HepG2 (cell line): ENCODE data around the gene OR52I1. TPM values are rescaled to one million over a fixed set of nuclear protein-coding genes. Genes with fewer than 3 reads are reported as not detected.

ENCODE experiments used
- PRMT3 ChIP-seq: sonication (generic); formaldehyde crosslinking; IDR thresholded peaks from 2 replicates; pipeline ENCODE4 v1.8.1; 2022; ENCODE audit warnings: low read depth, mild to moderate bottlenecking, moderate library complexity, missing genetic modification reagents, borderline replicate concordance
- polyA plus RNA-seq, 8 experiments: library from polyadenylated mRNA; depleted of rRNA in 3 of 8; stranded (reverse) in 7 of 8; unstranded in 1 of 8; fragments of >200 nt; fragmentation: Illumina TruSeq in 4 of 8; extraction: Trizol in 4 of 8; gene quantifications; 2 replicates each; pipeline versions ENCODE4 v1.2.1 to v1.2.3, GENCODE V29; 2011 to 2016; ENCODE audit warnings: low read depth in 4 of 8, missing spikeins in 1 of 8, mixed read lengths in 1 of 8; ENCODE audit not compliant: insufficient read depth in 1 of 8
- total RNA-seq, 5 experiments: library from RNA; depleted of rRNA; stranded (reverse); fragments of >200 nt; fragmentation: Illumina TruSeq; extraction: Trizol; gene quantifications; 2 replicates each; pipeline ENCODE4 v1.2.3, GENCODE V29; 2016; ENCODE audit warnings: low read depth in 1 of 5
- TF ChIP-seq, protein P1 (sequence below), 2 experiments: fragments of 450-650 bp in 1 of 2; sonication (generic) in 1 of 2; formaldehyde crosslinking; IDR thresholded peaks; 2 replicates each; pipeline versions ENCODE4 v1.5.0 to v1.8.0; 2020 to 2022; ENCODE audit warnings: mild to moderate bottlenecking in 1 of 2, missing genetic modification reagents in 1 of 2
- TF ChIP-seq, protein P2 (sequence below): sonication (generic); formaldehyde crosslinking; IDR thresholded peaks from 2 replicates; pipeline ENCODE4 v1.4.0; 2020; ENCODE audit warnings: mild to moderate bottlenecking, missing genetic modification reagents

The OR52I1 gene
- total and polyA plus RNA-seq, 2 of the 13 experiments (the other 11 are each of a cell fraction or from before 2014, with no cell fraction given) = not detected

DNA sequence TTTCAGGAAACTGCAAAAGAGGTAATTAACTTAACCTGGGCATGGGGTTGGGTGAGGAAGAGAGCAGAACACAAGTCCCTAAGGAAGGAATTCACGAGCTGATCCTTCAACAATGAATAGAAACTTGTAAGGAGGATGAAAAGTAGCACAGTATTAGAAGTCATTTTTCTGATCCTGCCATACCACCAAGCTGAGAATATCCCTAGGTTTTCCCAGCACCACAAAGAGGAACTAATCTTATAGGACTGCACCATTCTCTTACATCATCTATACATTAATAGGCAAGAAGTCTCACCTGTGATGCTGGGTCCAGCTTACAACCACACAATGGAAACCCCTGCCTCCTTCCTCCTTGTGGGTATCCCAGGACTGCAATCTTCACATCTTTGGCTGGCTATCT lies at the start of gene OR52I1 (continued):
- TF ChIP-seq, protein P1, sequence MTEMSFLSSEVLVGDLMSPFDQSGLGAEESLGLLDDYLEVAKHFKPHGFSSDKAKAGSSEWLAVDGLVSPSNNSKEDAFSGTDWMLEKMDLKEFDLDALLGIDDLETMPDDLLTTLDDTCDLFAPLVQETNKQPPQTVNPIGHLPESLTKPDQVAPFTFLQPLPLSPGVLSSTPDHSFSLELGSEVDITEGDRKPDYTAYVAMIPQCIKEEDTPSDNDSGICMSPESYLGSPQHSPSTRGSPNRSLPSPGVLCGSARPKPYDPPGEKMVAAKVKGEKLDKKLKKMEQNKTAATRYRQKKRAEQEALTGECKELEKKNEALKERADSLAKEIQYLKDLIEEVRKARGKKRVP (CRISPR knock-in tag; IDR thresholded peaks at IDR 0.05) = no peak
- TF ChIP-seq, protein P2, sequence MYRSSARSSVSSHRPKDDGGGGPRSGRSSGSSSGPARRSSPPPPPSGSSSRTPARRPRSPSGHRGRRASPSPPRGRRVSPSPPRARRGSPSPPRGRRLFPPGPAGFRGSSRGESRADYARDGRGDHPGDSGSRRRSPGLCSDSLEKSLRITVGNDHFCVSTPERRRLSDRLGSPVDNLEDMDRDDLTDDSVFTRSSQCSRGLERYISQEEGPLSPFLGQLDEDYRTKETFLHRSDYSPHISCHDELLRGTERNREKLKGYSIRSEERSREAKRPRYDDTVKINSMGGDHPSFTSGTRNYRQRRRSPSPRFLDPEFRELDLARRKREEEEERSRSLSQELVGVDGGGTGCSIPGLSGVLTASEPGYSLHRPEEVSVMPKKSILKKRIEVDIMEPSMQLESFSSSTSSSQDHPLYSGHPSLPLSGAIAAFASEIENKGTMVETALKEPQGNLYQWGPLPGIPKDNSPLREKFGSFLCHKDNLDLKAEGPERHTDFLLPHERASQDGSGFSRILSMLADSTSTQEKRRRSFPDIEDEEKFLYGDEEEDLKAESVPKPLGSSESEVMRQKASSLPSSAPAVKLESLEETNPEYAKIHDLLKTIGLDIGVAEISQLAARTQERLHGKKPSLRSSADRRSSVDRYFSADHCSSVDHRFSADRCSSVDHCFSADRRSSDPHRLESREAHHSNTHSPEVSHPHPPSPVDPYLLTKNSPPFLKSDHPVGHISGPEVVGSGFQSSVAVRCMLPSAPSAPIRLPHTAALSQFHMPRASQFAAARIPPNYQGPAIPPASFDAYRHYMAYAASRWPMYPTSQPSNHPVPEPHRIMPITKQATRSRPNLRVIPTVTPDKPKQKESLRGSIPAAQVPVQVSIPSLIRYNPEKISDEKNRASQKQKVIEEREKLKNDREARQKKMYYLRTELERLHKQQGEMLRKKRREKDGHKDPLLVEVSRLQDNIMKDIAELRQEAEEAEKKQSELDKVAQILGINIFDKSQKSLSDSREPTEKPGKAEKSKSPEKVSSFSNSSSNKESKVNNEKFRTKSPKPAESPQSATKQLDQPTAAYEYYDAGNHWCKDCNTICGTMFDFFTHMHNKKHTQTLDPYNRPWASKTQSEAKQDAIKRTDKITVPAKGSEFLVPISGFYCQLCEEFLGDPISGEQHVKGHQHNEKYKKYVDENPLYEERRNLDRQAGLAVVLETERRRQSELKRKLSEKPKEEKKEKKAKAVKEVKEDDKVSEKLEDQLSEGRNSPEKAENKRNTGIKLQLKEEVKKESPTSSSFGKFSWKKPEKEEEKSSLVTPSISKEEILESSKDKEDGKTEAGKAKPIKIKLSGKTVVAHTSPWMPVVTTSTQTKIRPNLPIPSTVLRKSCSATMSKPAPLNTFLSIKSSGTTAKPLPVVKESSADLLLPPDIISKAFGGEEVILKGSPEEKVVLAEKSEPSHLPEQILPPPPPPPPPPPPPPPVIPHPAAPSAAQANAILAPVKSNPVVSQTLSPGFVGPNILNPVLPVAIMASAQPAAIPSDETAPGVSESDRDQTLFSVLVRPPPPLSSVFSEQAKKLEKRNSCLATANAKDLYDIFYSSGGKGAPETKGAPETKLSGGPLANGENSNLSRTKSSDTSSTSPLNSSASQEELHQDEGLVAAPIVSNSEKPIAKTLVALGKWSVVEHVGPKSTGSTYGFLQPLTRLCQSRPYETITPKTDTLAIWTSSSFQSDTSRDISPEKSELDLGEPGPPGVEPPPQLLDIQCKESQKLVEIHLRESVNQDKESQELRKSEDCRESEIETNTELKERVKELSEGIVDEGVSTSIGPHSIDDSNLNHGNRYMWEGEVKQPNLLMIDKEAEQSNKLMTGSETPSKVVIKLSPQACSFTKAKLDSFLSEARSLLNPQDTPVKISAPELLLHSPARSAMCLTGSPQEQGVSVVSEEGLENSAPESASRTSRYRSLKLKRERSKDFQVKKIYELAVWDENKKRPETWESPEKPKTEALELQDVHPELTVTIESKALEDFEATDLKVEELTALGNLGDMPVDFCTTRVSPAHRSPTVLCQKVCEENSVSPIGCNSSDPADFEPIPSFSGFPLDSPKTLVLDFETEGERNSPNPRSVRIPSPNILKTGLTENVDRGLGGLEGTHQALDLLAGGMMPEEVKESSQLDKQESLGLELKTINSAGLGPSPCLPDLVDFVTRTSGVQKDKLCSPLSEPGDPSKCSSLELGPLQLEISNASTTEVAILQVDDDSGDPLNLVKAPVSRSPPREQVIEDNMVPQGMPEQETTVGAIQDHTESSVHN (CRISPR knock-in tag) = no peak
- no peak for TF ChIP-seq PRMT3 (CRISPR knock-in tag)
